Activated CD4-positive, alpha-beta T cell treated with anti-CD3 and anti-CD28 coated beads, Interleukin-2, Interleukin-4, amounts not matched to agents 100 ng/mL and 50 ng/mL, durations not matched to agents 16 hours and 8 hours (primary cell): ENCODE data around the gene CDH13.

Source experiments
- DNase-seq: peaks from one replicate; pipeline ENCODE4 v3.0.0-alpha.2; 2020; ENCODE audit warnings: low spot score

Gene CDH13

DNA sequence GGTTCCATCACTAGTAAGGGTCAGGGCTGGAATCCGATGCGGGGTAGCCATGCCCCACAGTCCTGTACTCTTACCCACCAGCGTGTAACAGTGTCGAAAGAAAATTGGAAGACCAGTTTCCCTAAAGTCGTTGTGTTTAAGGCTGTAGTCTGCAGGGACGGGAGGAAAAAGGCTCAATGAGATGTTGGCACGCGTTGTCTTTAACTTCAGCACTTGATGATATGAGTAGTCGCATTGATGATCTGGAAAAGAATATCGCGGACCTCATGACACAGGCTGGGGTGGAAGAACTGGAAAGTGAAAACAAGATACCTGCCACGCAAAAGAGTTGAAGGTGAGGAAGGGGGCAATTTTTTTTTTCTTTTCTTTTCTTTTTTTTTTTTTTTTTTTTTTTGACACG lies 1182.3 kb downstream of the CDH13 start:
- DNase-seq: no peak

GRCh38 chr16:83810901-83811300 lies 1184.1 kb downstream of the CDH13 start:
- DNase-seq: no peak

- no peak for DNase-seq
These were observed 1187.3 kb downstream of the CDH13 start for GRCh38 chr16:83813823-83814658.

GRCh38 chr16:83814659-83814985 lies 1187.9 kb downstream of the CDH13 start:
- DNase-seq: no peak

GRCh38 chr16:83817022-83817421 lies 1190.3 kb downstream of the CDH13 start:
- no peak for DNase-seq

DNA sequence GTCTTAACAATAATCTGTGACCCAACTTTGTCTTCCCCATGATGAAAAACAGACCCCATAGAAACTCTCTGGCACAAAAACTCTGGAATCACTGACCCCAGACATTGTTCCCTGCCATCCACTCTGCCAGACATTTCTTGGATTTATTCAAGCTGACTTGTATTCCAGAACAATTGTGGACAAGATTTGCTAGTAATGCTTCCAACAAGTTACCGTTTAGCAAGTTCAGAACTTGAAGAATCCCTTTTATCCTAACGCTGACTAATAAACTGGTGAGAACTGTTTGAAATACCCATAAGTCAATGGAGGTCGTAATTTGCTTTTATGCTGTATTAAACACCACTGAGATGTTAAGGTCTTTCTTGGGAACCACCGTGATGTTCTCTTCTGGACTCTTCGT lies 1191.5 kb downstream of the CDH13 start:
- DNase-seq: no peak

- no peak for DNase-seq
These were observed 1192.6 kb downstream of the CDH13 start for GRCh38 chr16:83819361-83819760.

DNA sequence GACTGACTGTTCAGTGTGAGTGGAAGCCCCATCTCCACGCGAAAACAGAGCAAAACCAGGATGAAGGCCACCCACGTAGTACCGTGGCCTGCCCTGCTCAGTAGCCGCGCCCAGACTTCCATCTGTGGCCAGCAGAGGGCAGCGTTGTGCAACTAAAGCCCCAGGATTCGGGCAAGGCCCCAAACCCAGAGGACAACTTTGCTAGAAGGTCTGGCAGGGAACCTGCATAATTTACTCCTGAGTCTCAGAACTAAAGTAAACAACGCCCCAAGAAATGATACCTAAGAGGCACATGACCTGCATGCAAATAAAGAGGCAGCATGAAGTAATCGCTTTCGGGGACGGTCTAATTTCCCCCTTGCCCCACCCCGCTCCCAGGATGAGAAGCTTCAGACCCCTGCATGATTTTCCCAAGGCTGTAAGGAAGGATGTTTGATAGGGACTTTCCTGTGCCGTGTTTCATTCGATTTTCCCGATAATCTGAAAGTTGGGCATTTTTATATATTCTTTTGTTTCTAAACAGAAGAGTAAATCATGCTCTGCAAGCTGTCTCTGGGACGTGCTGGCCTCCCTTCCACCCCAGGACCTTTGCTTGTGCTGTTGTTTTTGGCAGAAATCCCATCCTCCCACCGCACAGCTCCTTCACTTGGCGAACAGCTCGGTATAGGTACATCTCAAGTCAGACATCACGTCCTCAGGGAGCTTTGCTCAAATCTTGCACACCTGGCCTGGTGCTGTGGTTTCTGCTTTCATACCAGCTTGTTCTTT lies 1199.6 kb downstream of the CDH13 start:
- DNase-seq: peak; percentile 78

GRCh38 chr16:83830091-83830768 lies 1203.5 kb downstream of the CDH13 start:
- no peak for DNase-seq

GRCh38 chr16:83830769-83831455 lies 1204.1 kb downstream of the CDH13 start:
- DNase-seq: no peak

- no peak for DNase-seq
These were observed 1204.8 kb downstream of the CDH13 start for GRCh38 chr16:83831456-83831987.

DNA sequence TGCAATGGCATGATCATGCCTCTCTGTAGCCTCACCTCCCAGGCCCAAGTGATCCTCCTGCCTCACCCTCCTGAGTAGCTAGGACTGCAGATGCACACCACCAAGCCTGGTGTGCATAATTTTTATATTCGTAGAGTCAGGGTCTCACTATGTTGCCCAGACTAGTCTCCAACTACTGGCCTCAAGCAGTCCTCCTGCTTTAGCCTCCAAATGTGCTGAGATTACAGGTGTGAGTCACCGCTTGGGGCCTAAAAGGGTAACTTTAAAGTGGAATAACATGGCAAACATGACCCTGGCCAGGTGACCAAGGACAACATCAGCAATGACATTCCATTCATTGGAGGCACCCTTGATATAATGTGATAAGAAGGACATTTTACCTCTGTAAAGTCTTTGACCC lies 1207.2 kb downstream of the CDH13 start:
- no peak for DNase-seq

- peak; percentile 71 for DNase-seq
These were observed 1209.1 kb downstream of the CDH13 start for GRCh38 chr16:83835586-83836566.

DNA sequence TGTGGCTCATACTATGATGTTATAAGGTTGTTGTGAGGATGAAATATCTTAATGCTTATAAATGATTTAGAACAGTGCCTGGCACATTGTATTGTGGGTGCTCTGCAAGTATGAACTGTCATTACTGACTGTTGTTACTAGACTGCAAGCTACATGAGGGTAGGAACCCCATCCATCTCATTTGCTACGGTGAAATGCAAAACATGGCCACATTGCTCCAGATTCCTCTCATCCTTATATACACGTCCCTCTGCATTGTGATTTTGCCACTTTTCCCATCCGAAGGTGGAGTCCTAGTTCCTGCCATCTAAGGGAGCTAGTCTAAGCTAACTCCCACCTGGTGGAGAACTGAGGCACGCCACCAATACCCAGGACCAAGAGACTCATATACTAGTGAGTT lies 1210.8 kb downstream of the CDH13 start:
- DNase-seq: no peak

DNA sequence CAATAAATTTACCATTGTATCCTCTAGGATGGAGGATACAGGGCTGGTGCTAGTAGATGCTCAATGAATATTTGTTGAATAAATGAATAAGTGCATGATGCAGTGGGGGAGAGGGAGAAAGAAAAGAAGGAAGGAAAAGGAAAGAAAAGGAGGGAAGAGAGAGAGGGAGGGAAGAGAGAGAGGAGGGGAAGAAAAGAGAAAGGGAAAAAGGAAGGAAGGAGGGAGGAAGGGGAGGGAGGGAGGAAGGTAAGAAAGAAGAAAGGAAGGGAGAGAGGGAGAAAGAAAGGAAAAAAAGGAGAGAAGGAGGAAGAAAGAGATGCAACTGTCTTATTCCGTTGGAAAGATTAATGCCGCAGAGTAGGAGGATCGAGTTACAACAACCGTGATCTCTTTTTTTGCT lies 1211.4 kb downstream of the CDH13 start:
- no peak for DNase-seq

DNA sequence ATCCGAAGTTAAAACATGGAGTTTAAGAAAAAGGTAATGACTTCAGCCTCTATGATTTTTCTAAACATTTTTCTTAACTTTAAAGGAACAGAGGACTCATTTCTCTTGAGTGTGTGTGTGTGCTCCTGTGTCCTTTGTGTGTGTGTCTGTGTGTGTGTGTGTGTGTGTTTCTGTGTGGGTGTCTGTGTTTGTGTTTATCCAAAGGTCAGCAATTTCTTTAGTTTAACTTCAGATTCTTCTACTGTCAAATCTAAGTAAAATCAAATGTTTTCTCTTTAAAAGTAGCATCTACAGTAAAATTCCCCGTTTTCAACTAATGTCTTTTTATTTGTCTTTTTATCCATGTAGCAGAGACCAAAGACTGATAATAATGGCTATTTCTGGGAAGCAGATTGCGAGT lies 1212.8 kb downstream of the CDH13 start:
- no peak for DNase-seq

DNA sequence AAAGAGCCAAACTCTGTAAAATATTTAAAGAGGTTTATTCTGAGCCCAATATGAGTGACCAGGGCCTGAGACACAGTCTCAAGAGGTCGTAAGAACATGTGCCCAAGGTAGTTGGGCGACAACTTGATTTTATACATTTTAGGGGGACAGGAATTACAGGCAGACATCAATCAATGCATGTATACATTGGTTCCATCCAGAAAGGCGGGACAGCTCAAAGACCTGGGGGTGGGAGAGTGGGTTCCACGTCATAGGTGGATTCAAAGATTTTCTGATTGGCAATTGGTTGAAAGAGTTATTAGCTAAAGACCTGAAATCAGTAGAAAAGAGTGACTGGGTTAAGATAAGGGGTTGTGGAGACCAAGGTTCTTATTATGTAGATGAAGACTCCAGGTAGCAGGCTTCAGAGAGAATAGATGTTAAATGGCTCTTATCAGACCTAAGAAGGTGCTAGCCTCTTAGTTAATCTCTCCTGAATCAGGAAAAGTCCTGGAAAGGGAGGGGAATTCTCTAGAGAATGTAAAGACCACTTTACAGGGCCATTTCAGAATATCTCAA lies 1213.4 kb downstream of the CDH13 start:
- DNase-seq: no peak

DNA sequence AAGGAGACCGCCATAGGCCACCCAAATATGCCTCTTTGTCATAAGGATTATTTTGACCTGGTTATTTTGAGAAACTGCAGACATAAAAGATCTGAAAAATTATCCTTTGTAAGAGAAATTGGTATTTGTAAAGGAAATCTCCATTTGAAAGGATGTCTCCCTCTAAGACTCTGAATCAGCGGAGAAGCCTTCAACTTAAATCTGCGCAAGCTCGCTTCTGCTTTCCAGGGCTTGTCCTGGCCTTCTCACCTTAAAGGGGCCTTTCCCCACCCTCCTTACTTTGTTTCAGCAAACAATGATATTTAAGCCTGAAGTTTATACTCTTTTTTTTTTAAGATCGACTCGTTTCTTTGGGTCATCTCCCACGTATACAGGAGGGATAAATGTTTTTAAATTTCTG lies 1215.5 kb downstream of the CDH13 start:
- no peak for DNase-seq

GRCh38 chr16:83842756-83843507 lies 1216.2 kb downstream of the CDH13 start:
- DNase-seq: no peak

DNA sequence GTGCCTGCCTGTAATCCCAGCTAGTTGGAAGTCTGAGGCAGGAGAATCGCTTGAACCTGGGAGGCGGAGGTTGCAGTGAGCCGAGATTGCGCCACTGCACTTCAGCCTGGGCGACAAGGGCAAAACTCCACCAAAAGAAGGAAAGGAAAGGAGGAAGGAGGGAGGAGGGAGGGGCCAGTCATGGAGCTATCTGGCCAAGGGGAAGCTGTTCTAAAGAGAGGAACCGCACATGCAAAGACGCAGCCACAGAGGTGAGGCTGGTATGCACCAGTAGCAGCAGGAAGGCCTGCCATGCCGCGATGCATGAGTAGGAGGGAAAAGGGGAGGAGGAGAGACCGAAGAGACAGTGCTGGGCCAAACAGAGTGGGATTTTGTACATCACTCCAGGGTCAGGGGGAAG lies 1216.9 kb downstream of the CDH13 start:
- no peak for DNase-seq
